Endothelial cell of umbilical vein (primary cell): Measurements from ENCODE around the gene DSCAML1. TPM values are rescaled to one million over a fixed set of nuclear protein-coding genes. Genes with fewer than 3 reads are reported as not detected.

ENCODE experiments used
- BruUV-seq: library from RNA; stranded (reverse); fragments of 400-500 nt; replicated peaks from 2 replicates; lab custom pipeline; 2021; lab: Mats Ljungman, UMichigan
- CTCF ChIA-PET: fragments of 300-600, 350-600 bp; sonication (Branson Sonifier 250); formaldehyde crosslinking; loops from one replicate; lab custom pipeline; 2021; ENCODE audit warnings: antibody characterized with exemption, inconsistent platforms; lab: Charles Lee
- POLR2A ChIA-PET: fragments of 300-600, 350-600 bp; sonication (Branson Sonifier 250); formaldehyde crosslinking; loops from one replicate; lab custom pipeline; 2021; ENCODE audit warnings: antibody characterized with exemption, inconsistent platforms; lab: Charles Lee
- DNase-seq: peaks from one replicate; pipeline ENCODE4 v3.0.0-alpha.2; 2011; ENCODE audit warnings: low read depth, low spot score
- FAIRE-seq: peaks from 2 replicates; lab custom pipeline; 2011; peaks lifted over from hg19 to GRCh38; lab: Jason Lieb, UNC
- H2AFZ ChIP-seq: 2 replicates; pipeline ENCODE4 v1.6.0; 2012; ENCODE audit warnings: low read depth, low read length, control low read depth, inconsistent platforms
- H3K27ac ChIP-seq: 2 replicates; pipeline ENCODE4 v1.5.1; 2011; ENCODE audit warnings: low read depth, mild to moderate bottlenecking, control low read depth, low read length, moderate library complexity; ENCODE audit not compliant: insufficient read depth
- H3K27me3 ChIP-seq, 2 experiments: 2 replicates each; pipeline versions ENCODE4 v1.6.0 to v1.6.1; 2011; ENCODE audit warnings: low read length in 2 of 2, mixed read lengths in 1 of 2; ENCODE audit not compliant: control insufficient read depth in 2 of 2, insufficient read depth in 2 of 2
- H3K36me3 ChIP-seq, 2 experiments: 2 replicates in 1 of 2; 3 replicates in 1 of 2; pipeline ENCODE4 v1.5.1; 2011; ENCODE audit warnings: low read length in 2 of 2, mild to moderate bottlenecking in 1 of 2, moderate library complexity in 1 of 2; ENCODE audit not compliant: control insufficient read depth in 2 of 2, insufficient read depth in 2 of 2; ENCODE audit errors: extremely low read depth in 1 of 2
- H3K4me1 ChIP-seq: 3 replicates; pipeline ENCODE4 v1.5.1; 2011; ENCODE audit warnings: mild to moderate bottlenecking, low read length; ENCODE audit not compliant: control insufficient read depth, insufficient read depth; ENCODE audit errors: extremely low read depth
- H3K4me2 ChIP-seq: 2 replicates; pipeline ENCODE4 v1.6.1; 2011; ENCODE audit warnings: low read length, control low read depth, mixed read lengths; ENCODE audit not compliant: insufficient read depth
- H3K4me3 ChIP-seq, 3 experiments: fragments of 200-600 bp in 1 of 3; sonication (generic), shearing (Covaris generic) in 1 of 3; replicated peaks in 1 of 3; 2 replicates each; pipeline ENCODE4 v1.5.1; 2011 to 2016; ENCODE audit warnings: control low read depth in 3 of 3, low read length in 3 of 3, mild to moderate bottlenecking in 2 of 3, inconsistent platforms in 1 of 3, low read depth in 1 of 3, moderate library complexity in 1 of 3; ENCODE audit not compliant: insufficient read depth in 1 of 3
- H3K79me2 ChIP-seq: 2 replicates; pipeline ENCODE4 v1.6.0; 2012; ENCODE audit warnings: low read length, inconsistent platforms; ENCODE audit not compliant: control insufficient read depth, insufficient read depth
- H3K9ac ChIP-seq: replicated peaks from 2 replicates; pipeline ENCODE3; 2011; ENCODE audit warnings: low read length, control low read depth; ENCODE audit not compliant: insufficient read depth; ENCODE audit errors: extremely low read depth
- H3K9me1 ChIP-seq: replicated peaks from 3 replicates; pipeline ENCODE4 v1.6.0; 2011; ENCODE audit warnings: mild to moderate bottlenecking, low read length; ENCODE audit not compliant: control insufficient read depth, insufficient read depth; ENCODE audit errors: extremely low read depth
- H3K9me3 ChIP-seq: replicated peaks from 2 replicates; pipeline ENCODE4 v1.5.1; 2012; ENCODE audit warnings: low read length, inconsistent platforms; ENCODE audit not compliant: control insufficient read depth, insufficient read depth
- H4K20me1 ChIP-seq: replicated peaks from 2 replicates; pipeline ENCODE3; 2011; ENCODE audit warnings: mild to moderate bottlenecking, low read length; ENCODE audit not compliant: control insufficient read depth, insufficient read depth; ENCODE audit errors: extremely low read depth
- EZH2 ChIP-seq: IDR thresholded peaks from 2 replicates; pipeline ENCODE4 v1.6.1; 2012; ENCODE audit warnings: borderline replicate concordance, low read depth, mild to moderate bottlenecking, moderate library complexity, low read length, inconsistent platforms; ENCODE audit not compliant: severe bottlenecking
- FOS ChIP-seq: IDR thresholded peaks from 2 replicates; pipeline ENCODE4 v1.6.1; 2011; ENCODE audit warnings: mild to moderate bottlenecking, low read length, moderate library complexity, borderline replicate concordance; ENCODE audit not compliant: insufficient read depth
- GATA2 ChIP-seq: IDR thresholded peaks from 2 replicates; pipeline ENCODE4 v1.7.0; 2011; ENCODE audit warnings: low read depth, mild to moderate bottlenecking, moderate library complexity, mixed read lengths, low read length; ENCODE audit not compliant: insufficient read length, insufficient read depth
- JUN ChIP-seq: IDR thresholded peaks from 2 replicates; pipeline ENCODE4 v1.6.1; 2011; ENCODE audit warnings: borderline replicate concordance, low read depth; ENCODE audit not compliant: insufficient read length, insufficient read depth
- MAX ChIP-seq: IDR thresholded peaks from 2 replicates; pipeline ENCODE4 v1.6.1; 2011; ENCODE audit not compliant: insufficient read depth, insufficient read length
- MYC ChIP-seq: IDR thresholded peaks from one replicate; pipeline ENCODE4 v1.6.1; 2011; ENCODE audit warnings: mild to moderate bottlenecking, low read depth, low read length
- POLR2A ChIP-seq: IDR thresholded peaks from 2 replicates; pipeline ENCODE4 v1.6.1; 2012; ENCODE audit warnings: low read depth, mild to moderate bottlenecking, control low read depth, low read length
- POLR2AphosphoS5 ChIP-seq: IDR thresholded peaks from 2 replicates; pipeline ENCODE4 v1.6.1; 2012; ENCODE audit warnings: low read depth, mild to moderate bottlenecking, control low read depth, low read length, moderate library complexity; ENCODE audit not compliant: insufficient read depth
- dilution Hi-C: fragments of 300-500 bp; cut with MboI; formaldehyde crosslinking; loops from one replicate; pipeline ENCODE4 v1.15.0; 2019; ENCODE audit warnings: low sequenced_read_pairs; ENCODE audit not compliant: extremely low pct_ligation_motif_present
- intact Hi-C: fragments of 100-400 bp; cut with micrococcal nuclease; formaldehyde crosslinking; loops from one replicate; pipeline ENCODE4 v1.10.0; 2022
- polyA plus RNA-seq, 4 experiments: library from polyadenylated mRNA; depleted of rRNA in 3 of 4; stranded (reverse) in 3 of 4; unstranded in 1 of 4; fragments of >200 nt; gene quantifications; 2 replicates each; pipeline versions ENCODE4 v1.2.1 to v1.2.3, GENCODE V29; 2011 to 2012; ENCODE audit warnings: missing spikeins in 1 of 4
- total RNA-seq: library from RNA; stranded (reverse); gene quantifications from 2 replicates; pipeline ENCODE4 v1.2.3, GENCODE V29; 2021
- TF ChIP-seq, protein P1 (sequence below), 2 donors: IDR thresholded peaks; 1 replicate in 1 of 2; 2 replicates in 1 of 2; pipeline ENCODE4 v1.5.1; 2011; ENCODE audit warnings: low read length in 2 of 2, mild to moderate bottlenecking in 2 of 2, moderate library complexity in 2 of 2, control low read depth in 1 of 2, inconsistent platforms in 1 of 2, low read depth in 1 of 2; ENCODE audit not compliant: insufficient read depth in 1 of 2; ENCODE audit errors: extremely low read depth in 1 of 2

The DSCAML1 gene
- total and polyA plus RNA-seq, 2 donors (not counting 3 experiments of a cell fraction or from before 2014, with no cell fraction given): not detected

DNA sequence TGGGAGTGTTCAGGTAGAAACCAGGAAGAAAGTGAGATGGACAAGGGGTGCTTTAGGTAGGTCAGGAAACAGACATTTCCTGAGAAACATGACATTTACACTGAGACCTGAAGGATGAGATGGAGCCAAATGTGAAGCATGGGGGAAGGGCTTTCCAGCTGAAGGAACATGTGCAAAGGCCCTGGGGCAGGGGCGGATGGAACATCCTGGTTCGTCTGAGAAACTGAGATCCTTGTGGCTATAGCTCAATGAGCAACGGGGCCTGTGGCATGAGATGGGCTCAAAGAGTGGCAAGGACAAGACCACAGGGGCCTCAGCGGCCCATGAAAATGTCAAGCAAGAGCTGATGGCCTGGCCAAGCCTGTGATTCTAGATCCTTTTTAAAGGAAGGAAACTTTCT, 127.4 kb downstream of the DSCAML1 start:
- Histone ChIP-seq H3K4me1 (no peaks in the 10 kb centered on the region), H2AFZ (no peak overlapping the region), H3K9me1 (no peaks in the 10 kb centered on the region), H3K27me3 (no peaks in the 10 kb centered on the region), H3K79me2 (no peaks in the 10 kb centered on the region), H3K36me3 (no peaks in the 10 kb centered on the region), H3K4me3 (no peak overlapping the region), H3K27ac (no peak overlapping the region), H3K9ac (no peak overlapping the region), H3K9me3 (no peaks in the 10 kb centered on the region), H3K4me2 (no peak overlapping the region), H4K20me1 (no peaks in the 10 kb centered on the region)
- dilution Hi-C loops (no loop called here), intact Hi-C loops (no loop called here)
- POLR2A ChIA-PET: no interaction called here
- no TSS peak for BruUV-seq
- no peak for FAIRE-seq
- CTCF ChIA-PET: no interaction called here
- no peak for TF ChIP-seq JUN
- no peak for TF ChIP-seq FOS
- TF ChIP-seq, protein P1, sequence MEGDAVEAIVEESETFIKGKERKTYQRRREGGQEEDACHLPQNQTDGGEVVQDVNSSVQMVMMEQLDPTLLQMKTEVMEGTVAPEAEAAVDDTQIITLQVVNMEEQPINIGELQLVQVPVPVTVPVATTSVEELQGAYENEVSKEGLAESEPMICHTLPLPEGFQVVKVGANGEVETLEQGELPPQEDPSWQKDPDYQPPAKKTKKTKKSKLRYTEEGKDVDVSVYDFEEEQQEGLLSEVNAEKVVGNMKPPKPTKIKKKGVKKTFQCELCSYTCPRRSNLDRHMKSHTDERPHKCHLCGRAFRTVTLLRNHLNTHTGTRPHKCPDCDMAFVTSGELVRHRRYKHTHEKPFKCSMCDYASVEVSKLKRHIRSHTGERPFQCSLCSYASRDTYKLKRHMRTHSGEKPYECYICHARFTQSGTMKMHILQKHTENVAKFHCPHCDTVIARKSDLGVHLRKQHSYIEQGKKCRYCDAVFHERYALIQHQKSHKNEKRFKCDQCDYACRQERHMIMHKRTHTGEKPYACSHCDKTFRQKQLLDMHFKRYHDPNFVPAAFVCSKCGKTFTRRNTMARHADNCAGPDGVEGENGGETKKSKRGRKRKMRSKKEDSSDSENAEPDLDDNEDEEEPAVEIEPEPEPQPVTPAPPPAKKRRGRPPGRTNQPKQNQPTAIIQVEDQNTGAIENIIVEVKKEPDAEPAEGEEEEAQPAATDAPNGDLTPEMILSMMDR (IDR thresholded peaks at IDR 0.05; ENCODE audit: extremely low read depth in 1 of 2, insufficient read depth in 1 of 2, low read depth in 1 of 2, low read length in 2 of 2): no peak
- no peak for TF ChIP-seq MYC
- TF ChIP-seq POLR2AphosphoS5: no peak
- no peak for TF ChIP-seq POLR2A
- no peak for TF ChIP-seq GATA2
- TF ChIP-seq EZH2: no peak
- no peak for TF ChIP-seq MAX
- no peak for DNase-seq
